NCI-H2029 (cell line): ENCODE measurements around the gene WDFY1.
"Not testable (repeated sequence)": the region's sequence is repeated elsewhere in the genome, so short reads cannot be mapped to it uniquely, and the experiment has no call there.

Experiments used
- DNase-seq: peaks from one replicate; lab custom pipeline; 2025; lab: John Stamatoyannopoulos, UW

Gene WDFY1

GRCh38 chr2:223957092-223957851, 12.1 kb upstream of the WDFY1 start, which contains the start of gene MRPL44:
MRPL44 (plus strand) TSS chr2:223957463; CDS start chr2:223957473, 10 bp downstream.
- DNase-seq = peak; percentile 89

GRCh38 chr2:223956300-223956699, 11.2 kb upstream of the WDFY1 start:
- DNase-seq = no peak

- no peak for DNase-seq
These were observed 9.3 kb upstream of the WDFY1 start for GRCh38 chr2:223954401-223954800.

- DNase-seq = no peak
These were observed 7.3 kb upstream of the WDFY1 start for GRCh38 chr2:223952280-223952968.

GRCh38 chr2:223950448-223951347, 5.6 kb upstream of the WDFY1 start:
- peak; percentile 56 for DNase-seq

- DNase-seq = no peak
These were observed 4.2 kb upstream of the WDFY1 start for GRCh38 chr2:223949241-223949840.

GRCh38 chr2:223947711-223948205, 2.6 kb upstream of the WDFY1 start:
- no peak for DNase-seq

- DNase-seq = no peak
These were observed 620 bp upstream of the WDFY1 start for GRCh38 chr2:223945755-223946154.

- DNase-seq = no peak
These were observed 901 bp downstream of the WDFY1 start for GRCh38 chr2:223944166-223944702.

- DNase-seq = no peak
These were observed 1.6 kb downstream of the WDFY1 start for GRCh38 chr2:223943561-223944008.

GRCh38 chr2:223943135-223943534, 2.0 kb downstream of the WDFY1 start:
- no peak for DNase-seq

GRCh38 chr2:223941579-223942277, 3.4 kb downstream of the WDFY1 start:
- no peak for DNase-seq

- not testable (repeated sequence) for DNase-seq
These were observed 5.7 kb downstream of the WDFY1 start for GRCh38 chr2:223939438-223939837.

- no peak for DNase-seq
These were observed 7.6 kb downstream of the WDFY1 start for GRCh38 chr2:223937535-223937934.

- DNase-seq = no peak
These were observed 8.2 kb downstream of the WDFY1 start for GRCh38 chr2:223936862-223937326.

GRCh38 chr2:223935459-223936125, 9.5 kb downstream of the WDFY1 start:
- no peak for DNase-seq

- DNase-seq = no peak
These were observed 10.3 kb downstream of the WDFY1 start for GRCh38 chr2:223934870-223935269.

- DNase-seq = no peak
These were observed 12.0 kb downstream of the WDFY1 start for GRCh38 chr2:223932816-223933800.
